ENCODE results near the gene SUV39H2. TPM values are rescaled to one million over a fixed set of nuclear protein-coding genes. Genes with fewer than 3 reads are reported as not detected.

The SUV39H2 gene
- polyA plus RNA-seq, 1 donor (not counting 4 experiments of a cell fraction or from before 2014, with no cell fraction given), result 11.8 TPM

DNA sequence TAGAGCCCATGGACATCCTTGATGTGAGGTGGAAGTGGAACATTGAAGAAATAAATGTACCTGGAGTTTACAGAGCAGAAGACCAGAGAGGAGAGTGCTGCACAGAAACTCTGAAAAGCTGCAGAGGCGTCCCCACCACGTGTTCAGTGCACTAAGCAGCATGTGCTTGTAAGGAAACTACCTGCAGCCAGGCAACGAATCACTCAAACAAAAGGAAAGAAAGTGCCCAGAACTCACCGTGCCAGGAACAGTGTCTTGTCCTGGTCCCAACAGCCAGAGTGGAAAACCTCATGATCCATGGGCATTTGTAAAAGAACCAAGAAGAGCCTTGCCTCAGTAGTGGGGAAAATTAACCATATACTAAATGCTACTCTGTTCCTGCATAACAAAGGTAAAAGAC lies 32.3 kb downstream of the SUV39H2 start:
- no peaks in the 10 kb centered on the region for H3K27me3 ChIP-seq (ENCODE audit: control insufficient read depth, extremely low read depth, insufficient read depth, low read length)
- H3K27ac ChIP-seq (ENCODE audit: control insufficient read depth, insufficient read depth, low read length), result no peak overlapping the region
- H3K4me3 ChIP-seq (ENCODE audit: control insufficient read depth in 2 of 3, extremely low read depth in 1 of 3, insufficient read depth in 2 of 3, low read depth in 1 of 3, low read length in 3 of 3), result no peak overlapping the region
- H3K79me2 ChIP-seq (ENCODE audit: control insufficient read depth, insufficient read depth, low read length), result no peaks in the 10 kb centered on the region
- DNase-seq (ENCODE audit: low read depth, low spot score) (no peak), FAIRE-seq (no peak)
- peaks cover 7 to 20% of the 10 kb centered on the region in 2 experiments for H3K36me3 ChIP-seq (ENCODE audit: control insufficient read depth in 2 of 2, extremely low read depth in 1 of 2, insufficient read depth in 2 of 2, low read length in 2 of 2)
- no peaks in the 10 kb centered on the region for H3K9me1 ChIP-seq (ENCODE audit: control insufficient read depth, extremely low read depth, insufficient read depth, low read length)
- H3K4me1 ChIP-seq (ENCODE audit: control insufficient read depth, extremely low read depth, insufficient read depth, low read length), result no peaks in the 10 kb centered on the region
- H3K9ac ChIP-seq (ENCODE audit: control insufficient read depth, extremely low read depth, insufficient read depth, low read length), result no peak overlapping the region
- no peak overlapping the region for H2AFZ ChIP-seq (ENCODE audit: control insufficient read depth, low read length)
- dilution Hi-C loops (cut with MboI; ENCODE audit: extremely low pct_ligation_motif_present, low sequenced_read_pairs), result no loop called here
- no peak for TF ChIP-seq CTCF (optimal IDR thresholded peaks at IDR 0.05 in 1 of 3, IDR thresholded peaks at IDR 0.05 in 1 of 3, conservative IDR thresholded peaks at IDR 0.05 in 1 of 3; ENCODE audit: extremely low read depth in 1 of 3, insufficient read depth in 2 of 3, low read length in 3 of 3)
- TF ChIP-seq EZH2 (IDR thresholded peaks at IDR 0.05; ENCODE audit: low read length), result no peak
- H4K20me1 ChIP-seq (ENCODE audit: control insufficient read depth, extremely low read depth, insufficient read depth, low read length), result no peaks in the 10 kb centered on the region
- no peaks in the 10 kb centered on the region for H3K9me3 ChIP-seq (ENCODE audit: control insufficient read depth, low read depth, low read length)
- H3K4me2 ChIP-seq (ENCODE audit: control insufficient read depth, extremely low read depth, insufficient read depth, low read depth, low read length), result no peak overlapping the region

DNA sequence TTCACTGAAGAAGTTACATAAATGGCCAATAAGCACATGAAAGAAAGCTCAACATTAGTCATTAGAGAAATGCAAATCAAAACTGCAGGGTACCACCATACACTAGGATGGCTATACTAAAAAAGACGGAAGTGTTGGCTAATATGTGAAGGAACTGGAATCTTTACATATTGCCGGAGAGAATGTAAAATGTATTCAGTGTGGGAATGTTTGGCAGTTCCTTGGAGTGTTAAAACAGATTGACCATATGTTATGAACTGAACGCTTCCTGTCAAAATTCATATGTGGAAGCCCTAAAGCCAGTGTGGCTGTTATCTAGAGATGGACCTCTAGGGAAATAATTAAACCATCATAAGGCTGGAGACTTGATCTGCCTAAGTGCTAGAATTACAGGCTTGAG lies 33.1 kb downstream of the SUV39H2 start:
- no peaks in the 10 kb centered on the region for H3K79me2 ChIP-seq (ENCODE audit: control insufficient read depth, insufficient read depth, low read length)
- no peak overlapping the region for H3K4me3 ChIP-seq (ENCODE audit: control insufficient read depth in 2 of 3, extremely low read depth in 1 of 3, insufficient read depth in 2 of 3, low read depth in 1 of 3, low read length in 3 of 3)
- no peak overlapping the region for H3K27ac ChIP-seq (ENCODE audit: control insufficient read depth, insufficient read depth, low read length)
- H3K9ac ChIP-seq (ENCODE audit: control insufficient read depth, extremely low read depth, insufficient read depth, low read length), result no peak overlapping the region
- no peaks in the 10 kb centered on the region for H3K9me1 ChIP-seq (ENCODE audit: control insufficient read depth, extremely low read depth, insufficient read depth, low read length)
- no peaks in the 10 kb centered on the region for H3K9me3 ChIP-seq (ENCODE audit: control insufficient read depth, low read depth, low read length)
- H3K36me3 ChIP-seq (ENCODE audit: control insufficient read depth in 2 of 2, extremely low read depth in 1 of 2, insufficient read depth in 2 of 2, low read length in 2 of 2), result peaks cover 8 to 23% of the 10 kb centered on the region in 2 experiments
- TF ChIP-seq EZH2 (IDR thresholded peaks at IDR 0.05; ENCODE audit: low read length) (no peak), CTCF (optimal IDR thresholded peaks at IDR 0.05 in 1 of 3, IDR thresholded peaks at IDR 0.05 in 1 of 3, conservative IDR thresholded peaks at IDR 0.05 in 1 of 3; ENCODE audit: extremely low read depth in 1 of 3, insufficient read depth in 2 of 3, low read length in 3 of 3) (no peak)
- no peaks in the 10 kb centered on the region for H3K4me1 ChIP-seq (ENCODE audit: control insufficient read depth, extremely low read depth, insufficient read depth, low read length)
- no peak for DNase-seq (ENCODE audit: low read depth, low spot score)
- no peak overlapping the region for H3K4me2 ChIP-seq (ENCODE audit: control insufficient read depth, extremely low read depth, insufficient read depth, low read depth, low read length)
- no peak overlapping the region for H2AFZ ChIP-seq (ENCODE audit: control insufficient read depth, low read length)
- H4K20me1 ChIP-seq (ENCODE audit: control insufficient read depth, extremely low read depth, insufficient read depth, low read length), result no peaks in the 10 kb centered on the region
- H3K27me3 ChIP-seq (ENCODE audit: control insufficient read depth, extremely low read depth, insufficient read depth, low read length), result no peaks in the 10 kb centered on the region
- dilution Hi-C loops (cut with MboI; ENCODE audit: extremely low pct_ligation_motif_present, low sequenced_read_pairs), result no loop called here
- FAIRE-seq, result no peak
